ENCODE data around the gene RAB3A. TPM values are rescaled to one million over a fixed set of nuclear protein-coding genes. Genes with fewer than 3 reads are reported as not detected.
A peak's percentile ranks its signal among the peaks of the same experiment; 100 is the strongest.

RAB3A gene
- total RNA-seq, 4 donors from 2014 or later = 0.40 to 2.5 (median 2.0) TPM; not detected in 1

DNA sequence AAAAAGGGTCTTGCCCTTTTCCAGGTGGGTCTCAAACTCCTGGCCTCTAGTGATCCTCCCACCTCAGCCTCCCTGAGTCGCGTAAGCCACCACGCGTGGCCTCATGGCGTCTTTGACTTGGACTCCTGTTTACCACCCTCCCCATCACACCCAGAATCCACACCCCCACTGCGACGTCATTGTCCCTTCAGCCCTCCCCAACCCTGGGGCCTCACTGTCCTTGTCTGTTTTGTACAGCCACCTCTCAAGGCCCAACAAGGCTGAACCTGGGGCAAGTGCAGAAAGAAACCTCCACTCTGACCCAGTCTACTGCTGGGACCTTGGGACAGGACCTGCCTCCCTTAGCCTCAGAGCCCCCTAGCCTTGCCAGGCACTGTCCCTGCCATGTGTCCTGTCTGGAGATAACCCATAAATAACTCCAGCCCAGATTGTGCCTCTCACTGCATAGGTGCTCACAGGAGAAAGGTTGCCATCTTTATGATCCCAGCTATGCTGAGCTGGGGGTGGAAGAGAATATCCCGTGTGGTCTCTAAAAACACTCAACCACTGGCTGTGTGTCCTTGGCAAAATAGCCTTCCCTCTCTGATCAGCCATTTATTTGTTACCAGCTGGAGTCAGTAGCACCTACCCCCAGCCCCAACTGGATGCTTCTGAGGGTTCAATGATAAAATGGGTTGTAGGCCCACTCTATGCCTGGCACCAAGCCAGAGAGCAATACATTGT is 32.1 kb downstream of the RAB3A start:
- no peaks in the 10 kb centered on the region for H3K27me3 ChIP-seq
- H3K27ac ChIP-seq = no peak overlapping the region
- peaks cover 15 to 20% of the 10 kb centered on the region in 2 donors for H3K36me3 ChIP-seq
- 87 to 91% methylated on average over 8 of the region's 8 CpGs for WGBS, 2 donors
- DNase-seq = no peak
- TF ChIP-seq POLR2A (IDR thresholded peaks at IDR 0.05) = no peak
- TF ChIP-seq, protein P1, sequence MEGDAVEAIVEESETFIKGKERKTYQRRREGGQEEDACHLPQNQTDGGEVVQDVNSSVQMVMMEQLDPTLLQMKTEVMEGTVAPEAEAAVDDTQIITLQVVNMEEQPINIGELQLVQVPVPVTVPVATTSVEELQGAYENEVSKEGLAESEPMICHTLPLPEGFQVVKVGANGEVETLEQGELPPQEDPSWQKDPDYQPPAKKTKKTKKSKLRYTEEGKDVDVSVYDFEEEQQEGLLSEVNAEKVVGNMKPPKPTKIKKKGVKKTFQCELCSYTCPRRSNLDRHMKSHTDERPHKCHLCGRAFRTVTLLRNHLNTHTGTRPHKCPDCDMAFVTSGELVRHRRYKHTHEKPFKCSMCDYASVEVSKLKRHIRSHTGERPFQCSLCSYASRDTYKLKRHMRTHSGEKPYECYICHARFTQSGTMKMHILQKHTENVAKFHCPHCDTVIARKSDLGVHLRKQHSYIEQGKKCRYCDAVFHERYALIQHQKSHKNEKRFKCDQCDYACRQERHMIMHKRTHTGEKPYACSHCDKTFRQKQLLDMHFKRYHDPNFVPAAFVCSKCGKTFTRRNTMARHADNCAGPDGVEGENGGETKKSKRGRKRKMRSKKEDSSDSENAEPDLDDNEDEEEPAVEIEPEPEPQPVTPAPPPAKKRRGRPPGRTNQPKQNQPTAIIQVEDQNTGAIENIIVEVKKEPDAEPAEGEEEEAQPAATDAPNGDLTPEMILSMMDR (IDR thresholded peaks at IDR 0.05) = no peak
- intact Hi-C loops (cut with DNase I) = no loop called here
- H3K9me3 ChIP-seq = no peaks in the 10 kb centered on the region
- no peak overlapping the region for H3K4me3 ChIP-seq (replicated peaks in 1 of 3)
- peaks cover 5 to 13% of the 10 kb centered on the region in 2 donors for H3K4me1 ChIP-seq

DNA sequence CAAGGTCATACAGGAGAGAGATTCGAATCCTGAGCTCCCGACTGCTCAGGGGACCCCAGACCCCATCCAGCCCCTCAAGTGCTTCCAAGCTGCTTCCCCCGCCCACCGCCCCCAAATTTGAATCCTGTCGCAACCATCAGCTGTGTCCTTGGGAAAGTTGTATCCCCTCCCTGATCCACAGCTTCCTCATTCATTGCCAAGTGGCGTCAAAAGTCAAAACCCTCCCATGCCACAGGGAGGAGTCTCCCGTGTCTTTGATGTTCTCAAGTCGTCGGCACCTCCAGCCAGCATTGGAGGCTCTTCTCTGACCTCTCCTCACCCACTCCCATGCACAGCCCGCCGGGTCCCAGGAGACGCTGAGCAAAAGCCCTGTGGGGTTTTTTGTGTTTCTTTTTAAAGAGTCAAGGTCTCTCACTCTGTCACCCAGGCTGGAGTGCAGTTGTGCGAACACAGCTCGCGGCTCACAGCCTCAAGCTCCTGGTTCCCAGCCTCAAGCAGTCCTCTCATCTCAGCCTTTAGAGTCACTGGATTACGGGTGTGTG is 33.1 kb downstream of the RAB3A start:
- peaks cover 5 to 13% of the 10 kb centered on the region in 2 donors for H3K4me1 ChIP-seq
- no peak for TF ChIP-seq POLR2A (IDR thresholded peaks at IDR 0.05)
- TF ChIP-seq, protein P1 (IDR thresholded peaks at IDR 0.05) = no peak
- H3K9me3 ChIP-seq = no peaks in the 10 kb centered on the region
- no peak overlapping the region for H3K27ac ChIP-seq
- no peaks in the 10 kb centered on the region for H3K27me3 ChIP-seq
- H3K4me3 ChIP-seq (replicated peaks in 1 of 3) = no peak overlapping the region
- 56 to 79% methylated on average over 16 of the region's 16 CpGs for WGBS, 2 donors
- intact Hi-C loops (cut with DNase I) = no loop called here
- DNase-seq = no peak
- peaks cover 19 to 27% of the 10 kb centered on the region in 2 donors for H3K36me3 ChIP-seq

DNA sequence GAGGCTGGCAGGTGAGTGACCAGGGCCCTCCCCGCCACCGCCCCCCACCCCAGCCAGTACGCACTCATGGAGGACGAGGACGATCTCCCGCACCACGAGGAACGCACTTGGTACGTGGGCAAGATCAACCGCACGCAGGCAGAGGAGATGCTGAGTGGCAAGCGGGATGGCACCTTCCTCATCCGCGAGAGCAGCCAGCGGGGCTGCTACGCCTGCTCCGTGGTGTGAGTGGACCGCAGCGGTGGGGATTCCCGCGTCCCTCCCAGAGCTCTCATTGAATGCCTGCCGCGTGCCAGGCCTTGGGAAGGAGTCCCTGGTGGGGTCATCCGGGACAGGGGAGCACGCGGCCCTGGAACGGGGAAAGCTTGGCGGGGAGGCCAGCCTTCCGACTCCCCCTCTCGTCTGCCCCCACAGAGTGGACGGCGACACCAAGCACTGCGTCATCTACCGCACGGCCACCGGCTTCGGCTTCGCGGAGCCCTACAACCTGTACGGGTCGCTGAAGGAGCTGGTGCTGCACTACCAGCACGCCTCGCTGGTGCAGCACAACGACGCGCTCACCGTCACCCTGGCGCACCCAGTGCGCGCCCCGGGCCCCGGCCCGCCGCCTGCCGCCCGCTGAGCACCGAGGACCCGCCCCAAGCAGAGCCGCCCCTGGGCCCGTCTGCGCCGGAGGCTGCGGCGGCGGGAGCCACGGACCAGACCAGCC is 35.0 kb downstream of the RAB3A start:
- intact Hi-C loops (cut with DNase I) = no loop called here
- DNase-seq = no peak
- 96 to 97% methylated on average over 44 to 55 of the region's 66 CpGs for WGBS, 2 donors

DNA sequence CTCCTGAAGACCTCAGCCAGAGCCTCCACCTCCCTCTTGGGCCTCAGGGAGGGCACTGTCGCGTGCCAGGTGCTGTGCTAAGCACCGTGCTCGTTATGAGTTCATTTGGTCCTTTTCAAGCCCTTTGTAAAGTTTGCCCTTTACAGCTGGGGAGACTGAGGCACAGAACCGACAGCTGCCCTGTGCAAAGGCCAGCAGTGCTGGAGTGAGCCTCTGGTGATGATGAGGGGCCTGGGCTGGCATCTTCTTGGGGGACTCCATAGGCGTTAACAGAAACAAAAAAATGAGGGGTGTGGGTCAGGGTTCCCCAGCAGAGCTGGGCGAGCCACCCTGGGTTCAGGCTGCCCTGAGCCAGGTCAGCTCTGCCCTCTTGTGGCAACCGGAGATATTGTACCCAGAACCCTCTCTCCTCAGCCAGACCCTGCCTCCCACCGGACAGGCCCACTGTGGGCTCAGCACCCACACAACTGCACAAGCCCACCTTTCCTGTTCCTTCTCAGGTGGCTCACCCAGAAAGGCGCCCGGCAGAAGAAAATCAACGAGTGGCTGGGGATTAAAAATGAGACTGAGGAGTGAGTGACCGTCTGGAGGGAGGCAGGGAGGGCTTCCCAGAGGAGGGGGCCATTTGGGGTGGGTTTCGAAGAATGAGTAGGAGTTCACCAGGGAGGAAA is 35.7 kb downstream of the RAB3A start:
- DNase-seq = peak; percentile 36 to 37
- Histone ChIP-seq H3K4me1 (peaks cover 0 to 1% of the 10 kb centered on the region in 2 donors), H3K27me3 (no peaks in the 10 kb centered on the region), H3K4me3 (replicated peaks in 1 of 3) (no peak overlapping the region), H3K27ac (no peak overlapping the region), H3K9me3 (no peaks in the 10 kb centered on the region), H3K36me3 (peaks cover 24 to 43% of the 10 kb centered on the region in 2 donors)
- TF ChIP-seq, protein P1 (IDR thresholded peaks at IDR 0.05) = peak in 5 of 6 experiments; percentile 19 to 69 (median 52)
- TF ChIP-seq POLR2A (IDR thresholded peaks at IDR 0.05) = no peak
- intact Hi-C loops (cut with DNase I) = no loop called here
- WGBS, 2 donors = 79 to 82% methylated on average over 10 to 13 of the region's 14 CpGs

More for the DNA sequence above, 35.0 kb downstream of the RAB3A start:
- Histone ChIP-seq H3K27ac (no peak overlapping the region), H3K9me3 (no peaks in the 10 kb centered on the region), H3K4me1 (peaks cover 4 to 5% of the 10 kb centered on the region in 2 donors), H3K4me3 (replicated peaks in 1 of 3) (no peak overlapping the region), H3K27me3 (no peaks in the 10 kb centered on the region), H3K36me3 (peaks cover 20 to 37% of the 10 kb centered on the region in 2 donors)
- TF ChIP-seq, protein P1 (IDR thresholded peaks at IDR 0.05) = no peak
- TF ChIP-seq POLR2A (IDR thresholded peaks at IDR 0.05) = no peak
